Measurements from ENCODE around the gene CCDC57.

The CCDC57 gene

GRCh38 chr17:82246040-82246364, 33.4 kb upstream of the CCDC57 start:
- no peak for DNase-seq (ENCODE audit: low read depth)

GRCh38 chr17:82245134-82246039, 32.7 kb upstream of the CCDC57 start:
- no peak for DNase-seq (ENCODE audit: low read depth)

GRCh38 chr17:82244413-82245133, 31.9 kb upstream of the CCDC57 start:
- DNase-seq (ENCODE audit: low read depth): no peak

GRCh38 chr17:82243648-82244412, 31.2 kb upstream of the CCDC57 start:
- no peak for DNase-seq (ENCODE audit: low read depth)

GRCh38 chr17:82242977-82243647, 30.5 kb upstream of the CCDC57 start:
- DNase-seq (ENCODE audit: low read depth): peak; percentile 75

GRCh38 chr17:82242698-82242976, 30.0 kb upstream of the CCDC57 start:
- DNase-seq (ENCODE audit: low read depth): no peak

GRCh38 chr17:82241926-82242697, 29.5 kb upstream of the CCDC57 start:
- DNase-seq (ENCODE audit: low read depth): no peak

GRCh38 chr17:82241183-82241925, 28.7 kb upstream of the CCDC57 start:
- no peak for DNase-seq (ENCODE audit: low read depth)

GRCh38 chr17:82240506-82241182, 28.0 kb upstream of the CCDC57 start:
- no peak for DNase-seq (ENCODE audit: low read depth)

GRCh38 chr17:82239926-82240505, 27.4 kb upstream of the CCDC57 start:
- DNase-seq (ENCODE audit: low read depth): no peak

- no peak for DNase-seq (ENCODE audit: low read depth)
Observed at GRCh38 chr17:82239401-82239925, 26.8 kb upstream of the CCDC57 start.

- DNase-seq (ENCODE audit: low read depth): peak; percentile 47
Observed at GRCh38 chr17:82238472-82239201, 26.0 kb upstream of the CCDC57 start.

- no peak for DNase-seq (ENCODE audit: low read depth)
Observed at GRCh38 chr17:82237746-82238471, 25.3 kb upstream of the CCDC57 start.

GRCh38 chr17:82237083-82237745, 24.6 kb upstream of the CCDC57 start:
- DNase-seq (ENCODE audit: low read depth): no peak

GRCh38 chr17:82236142-82236971, 23.7 kb upstream of the CCDC57 start:
- no peak for DNase-seq (ENCODE audit: low read depth)

GRCh38 chr17:82235775-82236141, 23.1 kb upstream of the CCDC57 start:
- no peak for DNase-seq (ENCODE audit: low read depth)

All from fibroblast of the conjunctiva (primary cell).